ENCODE data around the gene GJD3. TPM values are rescaled to one million over a fixed set of nuclear protein-coding genes. Genes with fewer than 3 reads are reported as not detected.
"Not testable (repeated sequence)": the region's sequence is repeated elsewhere in the genome, so short reads cannot be mapped to it uniquely, and the experiment has no call there.

Gene GJD3
- total RNA-seq (2014; rRNA removed; shearing (Covaris generic)): not detected in 2 replicates

GRCh38 chr17:40364121-40364861, at the start of gene GJD3:
Gene GJD3, minus strand, starts transcription at chr17:40364737. Its CDS starts 922 bp downstream, at chr17:40363815.
- no peak for DNase-seq (ENCODE audit: low spot score)

DNA sequence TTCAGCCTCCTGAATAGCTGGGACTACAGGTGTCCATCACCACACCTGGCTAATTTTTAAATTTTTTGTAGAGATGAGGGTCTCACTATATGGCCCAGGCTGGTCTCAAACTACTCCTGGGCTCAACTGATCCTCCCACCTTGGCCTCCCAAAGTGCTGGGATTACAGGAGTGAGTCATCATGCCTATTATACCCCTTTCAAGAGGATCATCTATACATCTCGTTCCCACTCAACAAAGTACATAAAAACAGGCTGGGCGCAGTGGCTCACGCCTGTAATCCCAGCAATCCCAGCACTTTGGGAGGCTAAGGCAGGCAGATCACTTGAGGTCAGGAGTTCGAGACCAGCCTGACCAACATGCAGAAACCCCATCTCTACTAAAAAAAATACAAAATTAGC, 49.8 kb upstream of the GJD3 start:
- DNase-seq (ENCODE audit: low spot score): not testable (repeated sequence)

- no peak for DNase-seq (ENCODE audit: low spot score)
Measured at GRCh38 chr17:40412880-40413279, 48.3 kb upstream of the GJD3 start.

DNA sequence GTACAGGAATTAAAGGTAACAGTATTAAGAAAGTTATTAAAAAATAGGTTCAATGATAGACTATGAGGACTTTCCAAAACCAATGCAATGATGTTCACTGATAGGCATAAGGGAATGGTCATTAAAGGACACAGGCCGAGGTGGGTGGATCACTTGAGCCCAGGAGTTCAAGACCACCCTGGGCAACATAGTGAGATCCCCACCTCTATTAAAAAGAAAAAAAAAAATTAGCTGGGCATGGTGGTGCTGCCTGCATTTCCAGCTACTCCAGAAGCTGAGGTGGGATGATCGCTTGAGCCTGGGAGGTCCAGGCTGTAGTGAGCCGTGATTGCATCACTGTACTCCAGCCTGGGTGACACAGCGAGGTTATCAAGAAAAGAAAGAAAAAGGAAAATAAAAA, 47.3 kb upstream of the GJD3 start:
- DNase-seq (ENCODE audit: low spot score): no peak

DNA sequence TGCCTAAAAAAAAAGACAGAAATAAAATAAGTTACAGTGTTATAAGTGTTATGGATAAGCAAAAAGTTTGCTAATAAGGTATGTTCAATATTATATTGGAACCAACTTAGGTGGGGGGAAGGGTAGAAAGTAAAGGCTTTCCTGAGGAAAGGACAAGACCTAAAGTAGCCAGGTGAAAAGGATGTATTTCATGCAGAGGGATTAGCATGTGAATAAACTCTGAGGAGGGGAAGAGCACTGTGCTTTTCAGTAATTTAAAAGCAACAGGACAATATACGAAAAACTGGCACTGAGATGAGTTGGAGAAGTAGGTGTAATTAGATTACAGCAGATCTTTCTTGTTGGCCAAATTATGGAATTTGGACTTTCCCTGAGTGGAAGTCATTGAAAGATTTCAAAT, 45.5 kb upstream of the GJD3 start:
- no peak for DNase-seq (ENCODE audit: low spot score)

- not testable (repeated sequence) for DNase-seq (ENCODE audit: low spot score)
Measured at GRCh38 chr17:40409540-40409939, 45.0 kb upstream of the GJD3 start.

- DNase-seq (ENCODE audit: low spot score): no peak
Measured at GRCh38 chr17:40407460-40407859, 42.9 kb upstream of the GJD3 start.

DNA sequence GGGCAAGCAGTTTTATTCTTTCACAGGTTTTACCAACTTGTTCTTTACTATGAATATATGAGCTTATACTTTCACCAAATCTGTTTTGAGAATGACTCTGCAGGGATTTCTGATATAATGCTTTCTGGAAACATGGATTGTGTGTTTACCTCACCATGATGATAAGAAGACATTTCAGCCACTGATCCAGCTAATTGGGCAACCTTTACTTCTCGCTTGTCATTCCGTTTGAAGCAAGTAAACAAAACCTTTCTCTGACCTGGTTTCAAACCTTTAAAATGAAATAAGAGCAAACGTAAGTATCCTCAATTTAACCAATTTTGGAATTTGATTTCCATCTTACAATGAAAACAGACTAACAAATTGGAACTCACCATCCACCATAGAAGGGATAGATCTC, 39.5 kb upstream of the GJD3 start:
- DNase-seq (ENCODE audit: low spot score): no peak

DNA sequence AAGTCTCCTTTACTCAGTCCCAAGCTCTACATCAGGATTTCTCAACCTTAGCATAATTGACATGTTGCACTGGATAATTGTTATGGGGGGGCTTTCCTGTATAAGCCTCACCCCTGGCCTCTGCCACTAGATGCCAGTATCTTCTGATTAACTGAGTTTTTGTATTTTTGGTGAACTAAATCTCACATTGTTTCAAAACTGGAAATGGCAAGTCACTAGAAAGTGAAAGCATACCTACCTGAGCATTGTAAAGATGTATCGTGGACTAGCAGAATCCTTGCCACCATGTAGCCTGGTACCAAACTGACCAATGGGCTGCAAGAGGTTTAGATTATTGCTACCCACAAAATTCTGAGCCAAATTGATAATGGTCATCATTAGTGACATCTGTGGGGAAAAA, 38.1 kb upstream of the GJD3 start:
- no peak for DNase-seq (ENCODE audit: low spot score)

GRCh38 chr17:40399185-40399584, 34.6 kb upstream of the GJD3 start:
- DNase-seq (ENCODE audit: low spot score): peak; percentile 41

DNA sequence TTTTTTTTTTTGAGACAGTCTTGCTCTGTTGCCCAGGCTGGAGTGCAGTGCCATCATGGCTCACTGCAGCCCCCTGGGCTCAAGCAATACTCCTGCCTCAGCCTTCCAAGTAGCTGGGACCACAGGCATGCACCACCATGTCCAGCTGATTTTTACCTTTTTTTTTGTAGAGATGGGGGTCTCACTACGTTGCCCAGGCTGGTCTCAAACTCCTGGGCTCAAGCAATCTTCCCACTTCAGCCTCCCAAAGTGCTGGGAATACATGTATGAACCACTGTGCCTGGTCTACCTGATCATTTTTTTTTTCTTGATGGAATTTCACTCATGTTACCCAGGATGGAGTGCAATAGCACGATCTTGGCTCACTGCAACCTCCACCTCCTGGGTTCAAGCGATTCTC, 22.0 kb upstream of the GJD3 start:
- DNase-seq (ENCODE audit: low spot score): not testable (repeated sequence)

GRCh38 chr17:40382251-40382650, 17.7 kb upstream of the GJD3 start:
- no peak for DNase-seq (ENCODE audit: low spot score)

DNA sequence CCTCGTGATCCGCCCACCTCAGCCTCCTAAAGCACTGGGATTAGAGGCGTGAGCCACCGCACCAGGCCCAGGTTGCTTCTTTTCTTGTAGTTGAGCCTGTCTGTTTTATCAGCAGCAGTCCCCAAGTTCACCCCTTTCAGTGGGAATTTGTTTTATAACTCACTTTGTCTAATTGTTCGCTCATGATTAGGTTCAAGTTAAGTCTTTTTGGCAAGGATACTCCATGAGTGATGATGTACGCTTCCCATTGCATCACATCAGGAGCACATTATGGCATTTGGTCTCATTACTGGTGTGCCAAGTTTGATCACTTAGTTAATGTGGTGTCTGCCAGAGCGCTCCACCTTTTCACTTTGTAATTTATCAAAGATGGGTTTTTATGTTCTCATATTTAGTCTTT, 14.4 kb upstream of the GJD3 start:
- no peak for DNase-seq (ENCODE audit: low spot score)

DNA sequence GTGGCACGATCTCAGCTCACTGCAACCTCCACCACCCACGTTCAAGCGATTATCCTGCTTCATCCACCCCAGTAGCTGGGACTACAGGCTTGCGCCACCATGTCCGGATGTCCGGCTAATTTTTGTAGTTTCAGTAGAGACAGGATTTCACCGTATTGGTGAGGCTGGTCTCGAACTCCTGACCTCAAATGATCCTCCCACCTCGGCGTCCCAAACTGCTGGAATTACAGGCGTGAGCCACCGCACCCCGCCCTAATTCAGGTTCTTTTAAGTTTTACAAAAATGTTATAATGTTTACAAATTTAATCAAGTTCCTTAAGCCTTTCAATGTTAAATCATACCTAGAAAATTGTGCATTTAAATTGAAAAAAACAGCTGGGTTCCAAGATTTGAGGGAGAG, 13.3 kb upstream of the GJD3 start:
- no peak for DNase-seq (ENCODE audit: low spot score)

- not testable (repeated sequence) for DNase-seq (ENCODE audit: low spot score)
Measured at GRCh38 chr17:40376541-40376940, 12.0 kb upstream of the GJD3 start.

- DNase-seq (ENCODE audit: low spot score): not testable (repeated sequence)
Measured at GRCh38 chr17:40375786-40376185, 11.2 kb upstream of the GJD3 start.

GRCh38 chr17:40374821-40375498, 10.4 kb upstream of the GJD3 start:
- no peak for DNase-seq (ENCODE audit: low spot score)

DNA sequence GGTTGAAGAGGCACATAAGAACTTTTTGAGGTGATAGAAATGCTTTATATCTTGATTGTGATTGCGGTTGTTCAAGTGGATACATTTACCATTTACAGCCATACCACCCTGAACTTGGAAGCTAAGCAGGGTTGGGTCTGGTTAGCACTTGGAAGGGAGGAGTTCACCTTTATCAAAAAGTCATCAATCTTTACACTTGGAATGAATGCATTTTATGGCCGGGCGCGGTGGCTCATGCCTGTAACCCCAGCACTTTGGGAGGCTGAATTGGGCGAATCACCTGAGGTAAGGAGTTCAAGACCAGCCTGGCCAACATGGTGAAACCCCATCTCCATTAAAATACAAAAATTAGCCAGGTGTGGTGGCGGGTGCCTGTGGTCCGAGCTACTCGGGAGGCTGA, 9.5 kb upstream of the GJD3 start:
- no peak for DNase-seq (ENCODE audit: low spot score)

DNA sequence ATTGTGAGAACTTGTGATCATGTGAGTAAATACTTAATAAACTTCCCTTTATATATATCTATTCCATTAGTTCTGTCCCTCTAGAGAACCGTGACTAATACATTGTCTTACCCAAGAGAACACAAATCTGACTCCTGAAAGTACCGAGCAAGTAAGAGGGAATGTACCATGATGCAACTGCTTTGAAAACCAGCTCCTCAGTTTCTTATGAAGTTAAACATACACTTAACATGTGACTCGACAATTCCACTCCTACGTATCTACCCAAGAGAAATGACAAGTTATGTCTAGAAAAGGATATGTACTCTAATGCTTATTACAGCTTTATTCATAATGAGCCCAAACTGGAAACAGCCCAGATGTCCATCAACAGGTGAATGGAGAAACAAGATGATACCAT, 8.8 kb upstream of the GJD3 start:
- no peak for DNase-seq (ENCODE audit: low spot score)

DNA sequence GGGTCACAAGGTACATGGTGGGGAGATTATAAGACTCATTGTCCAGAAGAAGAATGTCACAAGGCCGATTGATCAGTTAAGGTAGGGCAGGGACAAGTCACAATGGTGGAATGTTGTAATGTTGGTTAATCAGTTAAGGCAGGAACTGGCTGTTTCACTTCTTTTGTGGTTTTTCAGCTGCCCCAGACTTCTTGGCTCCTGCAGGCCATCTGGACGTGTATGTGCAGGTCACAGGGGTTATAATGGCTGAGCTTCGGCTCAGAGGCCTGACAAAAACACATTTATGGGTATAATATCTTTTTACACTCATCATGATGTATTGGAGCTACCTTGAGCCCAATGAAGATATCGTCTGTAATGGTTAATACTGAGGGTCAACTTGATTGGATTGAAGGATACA, 8.1 kb upstream of the GJD3 start:
- not testable (repeated sequence) for DNase-seq (ENCODE audit: low spot score)

DNA sequence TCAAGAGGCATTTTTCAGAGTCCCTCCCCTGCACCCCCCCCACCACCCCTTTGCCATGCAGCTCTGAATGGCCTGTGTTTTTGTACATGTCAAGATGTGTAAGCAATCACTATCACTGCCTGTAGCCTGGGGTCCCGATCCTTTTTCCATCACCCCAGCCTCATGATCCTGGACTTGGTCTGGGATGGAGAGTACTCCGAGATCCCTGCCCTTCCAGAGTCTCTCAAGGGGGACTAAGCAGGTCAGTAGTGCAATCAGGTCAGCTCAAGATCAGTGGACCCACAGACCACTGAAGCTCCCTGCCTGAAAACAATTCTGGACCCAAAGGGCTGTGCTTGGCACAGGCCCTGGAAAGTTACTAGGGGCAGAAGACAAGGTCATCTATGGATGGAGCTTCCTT, 7.5 kb upstream of the GJD3 start:
- DNase-seq (ENCODE audit: low spot score): no peak

- no peak for DNase-seq (ENCODE audit: low spot score)
Measured at GRCh38 chr17:40371261-40371929, 6.9 kb upstream of the GJD3 start.

DNA sequence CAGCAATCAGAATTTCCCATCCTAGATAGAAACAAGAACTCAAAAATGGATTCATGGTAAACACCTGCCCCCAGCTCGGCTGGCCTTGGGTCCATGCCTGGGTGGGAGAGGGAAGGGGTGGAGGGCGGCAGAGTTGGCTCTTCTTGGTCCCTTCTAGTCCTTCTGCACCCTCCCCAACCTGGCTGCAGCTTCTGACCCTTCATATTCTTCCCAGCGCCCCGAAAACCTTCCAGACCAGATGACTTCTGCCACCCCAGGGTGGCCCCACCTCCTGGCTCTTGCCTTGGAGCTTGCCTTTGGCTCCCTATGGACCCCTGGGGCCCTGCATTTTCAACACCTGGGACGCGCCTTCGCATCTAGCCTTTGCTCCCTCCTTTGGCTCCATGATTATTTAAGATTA, 5.4 kb upstream of the GJD3 start:
- no peak for DNase-seq (ENCODE audit: low spot score)

Data from A172 (cell line).